GM21526 (cell line): ENCODE results near the gene PSTK.

ENCODE experiments used
- ATAC-seq: cut with Tn5 transposase; IDR thresholded peaks from one replicate; pipeline ENCODE4 v1.9.1; 2021; ENCODE audit warnings: moderate library complexity; ENCODE audit not compliant: unreplicated experiment, low FRiP score

Gene PSTK

DNA sequence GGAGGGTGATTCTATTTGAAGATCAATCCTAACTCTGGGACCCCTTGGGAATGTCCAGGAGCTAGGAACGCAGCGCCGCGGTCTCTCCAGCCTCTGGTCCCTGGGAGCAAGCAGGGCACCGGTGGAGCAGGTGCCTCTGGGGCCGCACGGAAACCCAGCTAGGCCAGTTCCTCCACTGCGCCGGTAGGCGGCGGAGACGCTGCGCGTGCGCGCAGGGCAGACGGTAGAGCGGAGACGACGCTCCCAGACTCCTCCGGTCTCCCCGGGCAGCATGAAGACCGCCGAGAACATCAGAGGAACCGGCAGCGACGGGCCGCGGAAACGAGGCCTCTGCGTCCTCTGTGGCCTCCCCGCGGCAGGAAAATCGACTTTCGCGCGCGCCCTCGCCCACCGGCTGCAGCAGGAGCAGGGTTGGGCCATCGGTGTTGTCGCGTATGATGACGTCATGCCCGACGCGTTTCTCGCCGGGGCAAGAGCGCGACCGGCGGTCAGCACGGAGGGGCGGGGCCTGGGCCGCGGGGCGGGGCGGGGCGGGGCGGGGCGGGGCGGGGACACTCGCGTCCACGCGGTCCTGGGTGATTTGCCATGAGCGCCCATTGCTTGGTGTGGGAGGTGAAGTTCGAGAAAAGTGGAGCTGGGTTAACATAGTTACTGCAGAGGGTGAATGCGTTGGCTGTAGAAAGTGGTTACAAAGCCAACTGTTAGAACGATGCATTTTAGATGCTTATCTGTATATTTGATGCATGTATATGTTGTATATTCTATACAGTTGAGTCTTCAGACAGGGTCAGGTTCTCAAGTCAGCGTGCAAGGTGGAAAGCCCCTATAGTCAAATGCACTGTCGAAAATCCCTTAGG is at the start of gene PSTK:
TSS of gene PSTK (plus strand) at position 193 of the 857 bp plus-strand sequence. CDS start at position 272, 79 bp downstream.
- peak; percentile 96 for ATAC-seq

- ATAC-seq = no peak
These were observed 48.9 kb upstream of the PSTK start for GRCh38 chr10:122931088-122931906.

GRCh38 chr10:122939133-122939855 is 40.9 kb upstream of the PSTK start:
- no peak for ATAC-seq

- no peak for ATAC-seq
These were observed 40.2 kb upstream of the PSTK start for GRCh38 chr10:122939856-122940543.

DNA sequence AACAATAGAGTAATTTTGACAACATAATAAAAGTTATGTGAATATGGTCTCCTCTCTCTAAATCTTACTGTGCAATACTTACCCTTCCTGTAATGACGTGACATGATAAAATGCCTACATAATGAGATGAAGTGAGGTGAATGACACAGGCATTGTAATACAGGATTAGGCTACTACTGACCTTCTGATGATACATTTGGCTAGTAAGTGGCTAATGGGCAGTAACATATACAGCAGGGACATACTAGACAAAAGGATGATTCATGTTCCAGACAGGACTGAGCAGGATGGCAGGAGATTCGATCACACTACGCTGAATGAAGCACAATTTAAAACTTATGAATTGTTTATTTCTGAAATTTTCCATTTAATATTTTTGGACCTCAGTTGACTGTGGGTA is 30.9 kb upstream of the PSTK start:
- no peak for ATAC-seq

GRCh38 chr10:122953902-122954730 is 26.1 kb upstream of the PSTK start, which contains the start of gene C10orf88:
Gene C10orf88 (minus strand): TSS chr10:122954227. CDS start chr10:122954178, 49 bp downstream.
- peak; percentile 97 for ATAC-seq

DNA sequence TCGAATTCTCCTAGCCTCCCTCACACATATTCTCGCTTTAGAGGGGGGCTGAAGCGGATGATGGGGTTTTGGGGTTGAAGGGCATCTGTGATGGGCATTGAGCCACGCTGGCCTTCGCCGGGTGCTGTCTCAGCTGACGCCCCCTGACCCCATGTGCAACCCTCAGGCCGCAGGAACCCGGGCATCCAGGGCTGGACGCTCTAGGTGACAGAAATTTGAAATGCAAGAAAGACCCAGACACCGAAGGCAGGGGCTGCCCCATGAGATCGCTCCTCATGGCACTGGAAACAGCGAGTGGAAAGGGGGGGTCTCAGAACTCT is 25.5 kb upstream of the PSTK start:
- ATAC-seq = no peak

- no peak for ATAC-seq
These were observed 24.3 kb upstream of the PSTK start for GRCh38 chr10:122955892-122956291.

GRCh38 chr10:122957474-122957873 is 22.7 kb upstream of the PSTK start:
- ATAC-seq = no peak

DNA sequence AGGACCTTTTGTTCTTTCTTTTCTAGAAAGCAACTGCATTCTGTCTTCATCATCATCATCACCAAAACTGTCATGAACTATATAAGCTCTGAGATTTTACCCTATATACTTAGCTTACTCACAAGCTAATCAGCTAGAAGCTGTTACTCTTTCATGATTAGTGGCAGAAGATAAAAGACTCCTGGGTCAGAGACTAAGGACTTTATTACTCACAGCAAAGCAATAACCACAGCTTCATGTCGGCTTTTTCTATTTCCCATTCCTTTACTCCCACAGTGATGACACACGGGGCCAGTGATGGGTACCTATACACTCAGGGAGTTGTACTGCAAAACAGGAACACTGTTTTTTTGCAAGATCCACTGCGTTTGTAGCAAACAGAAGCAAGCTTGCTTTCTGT is 17.8 kb upstream of the PSTK start:
- no peak for ATAC-seq

DNA sequence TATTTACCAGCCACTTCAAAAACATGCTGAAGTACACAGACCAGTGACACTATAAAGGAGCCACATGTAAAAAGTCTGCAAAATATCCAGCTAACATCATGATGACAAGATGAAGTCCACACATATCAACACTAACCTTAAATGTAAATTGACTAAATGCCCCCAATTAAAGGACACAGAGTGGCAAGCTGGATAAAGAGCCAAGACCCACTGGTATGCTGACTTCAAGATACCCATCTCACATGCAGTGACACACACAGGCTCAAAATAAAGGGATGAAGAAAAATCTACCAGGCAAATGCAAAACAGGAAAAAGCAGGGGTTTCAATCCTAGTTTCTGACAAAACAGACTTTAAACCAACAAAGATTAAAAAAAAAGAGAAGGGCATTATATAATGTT is 13.3 kb upstream of the PSTK start:
- ATAC-seq = no peak

GRCh38 chr10:122968698-122969097 is 11.5 kb upstream of the PSTK start:
- no peak for ATAC-seq

DNA sequence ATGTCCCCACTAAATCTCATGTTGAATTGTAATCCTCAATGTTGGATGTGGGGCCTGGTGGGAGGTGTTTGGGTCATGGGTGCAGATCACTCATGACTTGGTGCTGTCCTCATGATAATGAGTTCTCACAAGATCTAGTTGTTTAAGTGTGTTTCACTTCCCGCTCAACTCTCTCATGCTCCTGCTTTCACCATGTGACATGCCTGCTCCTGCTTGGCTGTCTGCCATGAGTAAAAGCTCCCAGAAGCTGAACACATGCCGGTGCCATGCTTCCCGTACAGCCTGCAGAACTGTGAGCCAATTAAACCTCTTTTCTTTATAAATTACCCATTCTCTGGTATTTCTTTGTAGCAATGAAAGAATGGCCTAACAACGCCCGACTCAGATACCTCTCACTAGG is 6.2 kb upstream of the PSTK start:
- no peak for ATAC-seq

DNA sequence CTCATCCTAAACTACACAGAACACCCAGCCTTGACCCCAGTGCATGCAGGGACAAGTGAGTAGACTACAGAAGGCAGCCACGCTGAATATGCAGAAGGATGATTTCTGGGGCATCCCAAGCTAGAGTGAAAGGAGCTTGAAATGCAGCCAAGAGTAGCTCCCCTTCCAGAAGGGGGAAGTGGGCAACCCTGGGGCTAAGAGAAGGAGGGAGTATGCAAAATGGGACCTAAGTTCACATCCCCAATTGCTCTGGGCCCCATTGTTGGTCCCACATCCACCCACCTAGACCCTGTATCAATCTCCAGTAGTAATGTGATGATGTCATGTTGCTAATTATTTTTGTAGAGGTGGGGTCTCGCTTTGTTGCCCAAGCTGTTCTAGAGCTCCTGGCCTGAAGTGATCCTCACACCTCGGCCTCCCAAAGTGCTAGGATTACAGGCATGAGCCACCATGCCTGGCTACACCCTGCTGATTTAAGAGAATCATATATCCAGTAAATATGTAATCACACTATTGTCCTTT is 5.6 kb upstream of the PSTK start:
- ATAC-seq = no peak

DNA sequence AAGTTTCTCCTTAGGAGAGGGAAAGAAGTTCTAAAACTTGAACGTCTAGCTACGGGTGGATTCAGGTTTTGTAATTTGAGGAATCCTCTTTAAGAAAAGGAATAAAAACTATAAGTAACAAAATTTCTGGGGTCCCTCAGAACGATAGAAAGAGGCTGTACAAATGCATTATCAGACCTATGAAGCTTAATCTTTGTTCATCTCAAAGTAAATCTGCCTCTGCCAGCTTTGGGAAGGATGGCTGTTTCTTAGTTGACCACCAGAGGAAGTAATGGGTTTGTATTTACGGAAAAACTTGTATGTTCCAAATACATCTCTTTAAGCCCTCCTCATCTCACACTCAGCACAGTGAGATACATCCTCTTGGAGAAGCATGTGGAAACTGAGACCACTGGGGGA is 864 bp downstream of the PSTK start:
- ATAC-seq = no peak

- ATAC-seq = no peak
These were observed 3.7 kb downstream of the PSTK start for GRCh38 chr10:122983898-122984297.

- no peak for ATAC-seq
These were observed 4.5 kb downstream of the PSTK start for GRCh38 chr10:122984708-122985107.

- ATAC-seq = no peak
These were observed 6.1 kb downstream of the PSTK start for GRCh38 chr10:122986335-122986734.

DNA sequence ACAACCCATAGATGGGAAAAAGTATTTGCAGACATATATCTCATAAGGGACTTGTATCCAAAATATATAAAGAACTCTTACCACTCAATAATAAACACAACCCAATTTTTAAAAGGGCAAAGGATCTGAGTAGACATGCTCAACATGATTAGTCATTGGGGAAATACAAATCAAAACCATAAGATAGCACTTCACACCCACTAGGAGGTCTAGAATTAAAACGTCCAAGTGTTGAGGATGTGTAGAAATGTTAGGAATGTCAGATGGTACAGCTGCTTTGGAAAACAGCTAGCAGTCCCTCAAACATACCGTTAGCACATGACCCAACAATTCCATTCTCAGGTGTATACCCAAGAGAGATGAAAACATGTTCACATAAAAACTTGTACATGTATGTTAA is 8.3 kb downstream of the PSTK start:
- no peak for ATAC-seq
